GM15510 (cell line): ENCODE measurements around the gene UQCC2.

ENCODE experiments used
- POLR2A ChIP-seq: IDR thresholded peaks from 3 replicates; pipeline ENCODE4 v1.6.1; 2011; ENCODE audit warnings: borderline replicate concordance; ENCODE audit not compliant: insufficient read length; ENCODE audit errors: extremely low read depth

UQCC2 gene

GRCh38 chr6:33709605-33710295, 1.8 kb downstream of the UQCC2 start:
- no peak for TF ChIP-seq POLR2A

GRCh38 chr6:33708516-33709204, 2.8 kb downstream of the UQCC2 start:
- no peak for TF ChIP-seq POLR2A

GRCh38 chr6:33707771-33708170, 3.7 kb downstream of the UQCC2 start:
- TF ChIP-seq POLR2A = no peak

GRCh38 chr6:33705955-33706725, 5.4 kb downstream of the UQCC2 start:
- no peak for TF ChIP-seq POLR2A

GRCh38 chr6:33705268-33705885, 6.1 kb downstream of the UQCC2 start:
- TF ChIP-seq POLR2A = no peak

- no peak for TF ChIP-seq POLR2A
Measured at GRCh38 chr6:33704215-33705066, 7.1 kb downstream of the UQCC2 start.

- TF ChIP-seq POLR2A = no peak
Measured at GRCh38 chr6:33702345-33702977, 9.0 kb downstream of the UQCC2 start.

- no peak for TF ChIP-seq POLR2A
Measured at GRCh38 chr6:33700391-33701050, 11.0 kb downstream of the UQCC2 start.

GRCh38 chr6:33699739-33700138, 11.8 kb downstream of the UQCC2 start:
- no peak for TF ChIP-seq POLR2A

- no peak for TF ChIP-seq POLR2A
Measured at GRCh38 chr6:33699131-33699530, 12.4 kb downstream of the UQCC2 start.

- TF ChIP-seq POLR2A = no peak
Measured at GRCh38 chr6:33698494-33698893, 13.0 kb downstream of the UQCC2 start.

GRCh38 chr6:33697845-33698244, 13.7 kb downstream of the UQCC2 start:
- TF ChIP-seq POLR2A = no peak
